Chondrocyte (in vitro differentiated cells): ENCODE data around the gene PTPRU. TPM values are rescaled to one million over a fixed set of nuclear protein-coding genes. Genes with fewer than 3 reads are reported as not detected.

Experiments
- DNase-seq: peaks from one replicate; pipeline ENCODE4 v3.0.0; 2021; ENCODE audit warnings: mixed read lengths, low spot score
- H3K27ac Mint-ChIP-seq: one replicate; pipeline ENCODE4 v1.8.0; 2021; ENCODE audit warnings: mild to moderate bottlenecking, moderate library complexity, mixed read lengths; ENCODE audit not compliant: unreplicated experiment
- H3K27me3 Mint-ChIP-seq: 2 replicates; pipeline ENCODE4 v1.8.0; 2021; ENCODE audit warnings: low read depth, mixed read lengths
- H3K36me3 Mint-ChIP-seq: 2 replicates; pipeline ENCODE4 v1.8.0; 2021; ENCODE audit warnings: low read depth, mixed read lengths
- H3K4me1 Mint-ChIP-seq: 2 replicates; pipeline ENCODE4 v1.8.0; 2021; ENCODE audit warnings: low read depth, mild to moderate bottlenecking, mixed read lengths
- H3K4me3 Mint-ChIP-seq: one replicate; pipeline ENCODE4 v1.8.0; 2021; ENCODE audit warnings: mild to moderate bottlenecking, moderate library complexity, mixed read lengths; ENCODE audit not compliant: unreplicated experiment
- H3K9me3 Mint-ChIP-seq: 2 replicates; pipeline ENCODE4 v1.8.0; 2021; ENCODE audit warnings: low read depth, mixed read lengths
- CTCF ChIP-seq: fragments of 200-600 bp; sonication (generic); IDR thresholded peaks from 2 replicates; pipeline ENCODE4 v1.5.0; 2021; ENCODE audit warnings: antibody characterized with exemption, mild to moderate bottlenecking, moderate library complexity
- total RNA-seq: library from RNA; stranded (reverse); gene quantifications from 3 replicates; pipeline ENCODE4 v1.2.1, GENCODE V29; 2021

The PTPRU gene
- total RNA-seq, 1 donor from 2014 or later: 12.6 TPM

- Mint-ChIP-seq H3K4me3 (no peak overlapping the region), H3K27me3 (peaks cover 28% of the 10 kb centered on the region), H3K36me3 (no peaks in the 10 kb centered on the region), H3K4me1 (no peaks in the 10 kb centered on the region), H3K9me3 (no peaks in the 10 kb centered on the region), H3K27ac (no peak overlapping the region)
- TF ChIP-seq CTCF: no peak
- no peak for DNase-seq
Measured at GRCh38 chr1:29331309-29331708, 95.0 kb downstream of the PTPRU start.

GRCh38 chr1:29331729-29332128 is 95.4 kb downstream of the PTPRU start:
- no peak for DNase-seq
- H3K36me3 Mint-ChIP-seq: no peaks in the 10 kb centered on the region
- H3K27ac Mint-ChIP-seq: no peak overlapping the region
- peaks cover 30% of the 10 kb centered on the region for H3K27me3 Mint-ChIP-seq
- no peak for TF ChIP-seq CTCF
- no peak overlapping the region for H3K4me3 Mint-ChIP-seq
- no peaks in the 10 kb centered on the region for H3K4me1 Mint-ChIP-seq
- H3K9me3 Mint-ChIP-seq: no peaks in the 10 kb centered on the region

GRCh38 chr1:29332204-29332603 is 95.9 kb downstream of the PTPRU start:
- no peak overlapping the region for H3K4me3 Mint-ChIP-seq
- TF ChIP-seq CTCF: peak; percentile 63
- H3K27ac Mint-ChIP-seq: no peak overlapping the region
- H3K9me3 Mint-ChIP-seq: no peaks in the 10 kb centered on the region
- no peaks in the 10 kb centered on the region for H3K4me1 Mint-ChIP-seq
- peaks cover 35% of the 10 kb centered on the region for H3K27me3 Mint-ChIP-seq
- no peaks in the 10 kb centered on the region for H3K36me3 Mint-ChIP-seq
- no peak for DNase-seq

GRCh38 chr1:29333008-29333407 is 96.7 kb downstream of the PTPRU start:
- H3K9me3 Mint-ChIP-seq: no peaks in the 10 kb centered on the region
- H3K36me3 Mint-ChIP-seq: no peaks in the 10 kb centered on the region
- no peak overlapping the region for H3K27ac Mint-ChIP-seq
- no peak for DNase-seq
- H3K4me3 Mint-ChIP-seq: no peak overlapping the region
- H3K27me3 Mint-ChIP-seq: peaks cover 43% of the 10 kb centered on the region
- H3K4me1 Mint-ChIP-seq: no peaks in the 10 kb centered on the region
- TF ChIP-seq CTCF: no peak

- Mint-ChIP-seq H3K27ac (no peak overlapping the region), H3K27me3 (peaks cover 45% of the 10 kb centered on the region), H3K9me3 (no peaks in the 10 kb centered on the region), H3K4me3 (no peak overlapping the region), H3K36me3 (no peaks in the 10 kb centered on the region), H3K4me1 (no peaks in the 10 kb centered on the region)
- TF ChIP-seq CTCF: no peak
- no peak for DNase-seq
Measured at GRCh38 chr1:29335573-29335972, 99.3 kb downstream of the PTPRU start.
